Omental fat pad (tissue), 4 donors: ENCODE results near the gene SULT1E1. TPM values are rescaled to one million over a fixed set of nuclear protein-coding genes. Genes with fewer than 3 reads are reported as not detected.

ENCODE experiments used
- ATAC-seq: fragments of 150-250 bp; one replicate; pipeline ENCODE4 v1.9.1; 2016; ENCODE audit warnings: mild to moderate bottlenecking, moderate library complexity; ENCODE audit not compliant: low FRiP score
- DNase-seq: peaks from one replicate; pipeline ENCODE4 v3.0.0-alpha.2; 2019; ENCODE audit warnings: low spot score
- CTCF ChIP-seq, 3 donors: fragments of 450-650 bp; IDR thresholded peaks; one replicate each; pipeline ENCODE4 v1.5.1; 2016 to 2017; ENCODE audit warnings: antibody characterized with exemption in 3 of 3, mild to moderate bottlenecking in 3 of 3, moderate library complexity in 2 of 3
- total RNA-seq, 4 donors: library from RNA; depleted of rRNA; stranded (reverse); fragments of >200 nt; gene quantifications; one replicate each; pipeline ENCODE4 v1.1.0, GENCODE V29; 2016

SULT1E1 gene
- total RNA-seq, 4 donors from 2014 or later = not detected

DNA sequence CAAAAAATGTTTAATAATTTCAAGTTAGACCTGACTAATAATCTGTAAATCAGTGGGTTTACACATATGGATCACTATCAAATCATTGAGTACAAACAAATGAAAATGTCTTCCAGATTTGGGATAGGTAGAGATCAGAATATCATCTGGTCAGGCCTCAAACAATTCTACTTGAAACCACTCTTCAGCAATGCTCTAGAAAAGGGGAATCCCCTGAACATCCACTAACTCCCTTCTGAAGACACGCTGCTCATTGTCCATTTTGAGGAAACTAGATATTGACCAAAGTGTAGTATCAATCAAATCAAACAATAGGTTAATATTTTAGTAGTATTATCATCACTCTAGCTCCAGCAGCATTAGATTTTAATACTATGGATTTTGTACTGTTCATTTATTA lies 46.3 kb downstream of the SULT1E1 start:
- no peak for TF ChIP-seq CTCF (IDR thresholded peaks at IDR 0.05)
- no peak for DNase-seq
- ATAC-seq = no peak

- TF ChIP-seq CTCF (IDR thresholded peaks at IDR 0.05) = no peak
- no peak for ATAC-seq
- DNase-seq = no peak
Measured at GRCh38 chr4:69811166-69811565, 48.8 kb downstream of the SULT1E1 start.

GRCh38 chr4:69800599-69800998 lies 59.3 kb downstream of the SULT1E1 start:
- no peak for ATAC-seq
- DNase-seq = no peak
- TF ChIP-seq CTCF (IDR thresholded peaks at IDR 0.05) = no peak

DNA sequence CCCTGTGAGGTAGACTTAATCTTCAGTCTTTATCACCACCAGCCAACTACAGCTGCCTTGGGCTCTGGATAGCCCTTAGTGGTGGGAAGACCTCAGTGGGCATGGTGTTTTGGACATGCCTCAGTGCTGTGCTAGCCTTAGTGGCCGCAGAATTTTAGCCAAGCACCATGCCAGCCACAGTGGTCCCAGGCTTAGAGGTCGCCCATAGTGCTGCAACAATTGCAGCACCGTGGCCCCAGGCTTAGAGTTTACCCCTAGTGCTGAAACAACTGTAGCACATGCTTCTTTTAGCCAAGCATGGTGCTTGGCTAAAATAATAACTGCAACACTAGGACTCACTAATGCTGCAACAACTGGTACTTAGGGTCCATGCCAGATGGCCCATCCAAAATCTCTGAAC lies 60.6 kb downstream of the SULT1E1 start:
- DNase-seq (no peak), ATAC-seq (no peak)
- TF ChIP-seq CTCF (IDR thresholded peaks at IDR 0.05) = no peak

DNA sequence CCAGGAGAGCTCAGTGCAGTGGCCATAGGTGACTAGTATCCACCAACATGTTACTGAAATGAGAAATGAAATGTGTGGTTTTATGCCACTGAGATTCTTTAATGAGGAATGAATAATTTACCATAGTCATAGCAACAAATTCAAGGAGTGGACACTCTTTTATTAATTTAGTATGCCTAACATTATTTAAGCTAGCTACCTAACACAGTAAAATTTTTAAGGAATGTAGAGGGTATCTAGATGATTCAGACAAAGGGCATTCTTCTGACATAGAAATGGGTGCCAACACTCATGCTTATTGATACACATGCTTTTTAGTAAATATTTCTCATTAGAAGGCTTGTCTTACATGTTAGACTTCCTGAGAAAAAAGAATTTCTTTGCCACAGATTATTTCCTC lies 66.2 kb downstream of the SULT1E1 start:
- TF ChIP-seq CTCF (IDR thresholded peaks at IDR 0.05) = no peak
- ATAC-seq = no peak
- no peak for DNase-seq

Other genes with a start within 250 kb of the SULT1E1 start
- gene UGT2A2, start 220.5 kb downstream of the SULT1E1 start, total RNA-seq = not detected
- not detected for gene UGT2A1, start 206.9 kb downstream of the SULT1E1 start, total RNA-seq
- 10 to 100 TPM in 1 of 4 donors, 1 to 10 TPM in 3; 1.0 to 14.0 (median 3.1) TPM for gene SULT1B1, start 99.5 kb downstream of the SULT1E1 start, total RNA-seq
- 10 to 100 TPM in 1 of 4 donors, 1 to 10 TPM in 2, not detected in 1; 1.6 to 40.6 (median 2.9) TPM for gene CSN1S1, start 70.9 kb upstream of the SULT1E1 start, total RNA-seq
- not detected for gene CSN2, start 105.6 kb upstream of the SULT1E1 start, total RNA-seq
- not detected for gene STATH, start 135.8 kb upstream of the SULT1E1 start, total RNA-seq
- gene HTN3, start 168.3 kb upstream of the SULT1E1 start, total RNA-seq = not detected
- gene HTN1, start 190.3 kb upstream of the SULT1E1 start, total RNA-seq = not detected